ENCODE measurements around the gene DNAAF5.

GRCh38 chr7:739983-740942 lies 13.8 kb downstream of the DNAAF5 start:
- no peak for TF ChIP-seq EZH2phosphoT487 (IDR thresholded peaks at IDR 0.05; ENCODE audit: low read depth, severe bottlenecking, unreplicated experiment)
- TF ChIP-seq CTCF (IDR thresholded peaks at IDR 0.05; ENCODE audit: poor library complexity): no peak
- no peak for TF ChIP-seq EZH2 (IDR thresholded peaks at IDR 0.05; ENCODE audit: borderline replicate concordance)
